ENCODE results near the gene ATP5MG.

Gene ATP5MG

DNA sequence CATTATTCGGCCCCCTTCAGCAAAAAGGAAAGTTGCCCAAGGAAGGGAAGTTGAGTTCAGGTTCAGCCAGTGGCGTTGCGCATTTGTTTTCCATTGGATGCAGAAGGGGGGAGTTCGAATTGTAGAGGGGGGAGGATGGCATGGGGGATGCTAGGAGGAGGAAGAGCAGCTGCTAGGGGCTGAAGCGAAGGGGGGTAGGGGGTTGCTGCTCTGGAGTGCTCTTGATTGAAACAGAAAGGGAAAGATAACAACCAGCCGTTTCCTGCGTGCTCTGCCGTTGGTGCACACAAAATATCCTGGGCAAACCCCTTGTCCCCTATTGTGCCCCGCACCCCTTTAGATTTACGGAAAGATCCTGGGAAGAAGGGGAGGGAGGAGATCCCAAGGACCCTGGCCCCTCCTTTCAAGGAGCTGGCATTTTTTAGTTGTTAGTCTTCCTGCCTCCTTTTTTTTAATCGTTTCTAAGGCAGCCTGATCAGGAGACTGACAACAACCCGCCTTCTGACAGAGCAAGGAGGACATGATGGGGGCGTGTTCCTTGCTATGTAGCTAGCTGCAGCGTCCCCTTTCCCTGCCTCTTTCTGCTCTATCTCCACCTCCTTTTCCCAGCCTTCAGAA is 37.0 kb downstream of the ATP5MG start:
- intact Hi-C loops (cut with DNase I): no loop called here

DNA sequence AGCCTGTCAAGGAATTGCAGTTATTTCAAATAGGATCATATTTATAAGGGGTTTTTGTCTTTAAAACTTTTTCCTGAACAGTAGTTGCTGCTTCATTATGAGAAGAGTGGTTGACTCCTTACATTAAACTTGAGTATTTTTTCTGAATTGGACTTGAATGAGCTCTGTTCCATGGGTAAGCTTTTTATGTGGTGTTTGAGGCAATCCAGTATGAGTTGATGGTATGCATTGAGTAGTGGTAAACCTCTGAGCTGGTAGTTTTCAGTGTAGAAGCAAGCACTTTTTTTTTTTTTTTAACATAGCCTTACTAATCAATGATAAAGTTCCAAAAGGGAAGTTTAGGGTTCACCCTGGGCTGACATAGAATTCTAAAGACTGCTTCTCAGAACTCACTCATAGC is 38.2 kb downstream of the ATP5MG start:
- intact Hi-C loops (cut with DNase I): no loop called here
- DNase-seq: no peak

More for the DNA sequence above, 37.0 kb downstream of the ATP5MG start:
- peak in 9 of 10 donors; percentile 28 to 92 (median 35) for DNase-seq

DNA sequence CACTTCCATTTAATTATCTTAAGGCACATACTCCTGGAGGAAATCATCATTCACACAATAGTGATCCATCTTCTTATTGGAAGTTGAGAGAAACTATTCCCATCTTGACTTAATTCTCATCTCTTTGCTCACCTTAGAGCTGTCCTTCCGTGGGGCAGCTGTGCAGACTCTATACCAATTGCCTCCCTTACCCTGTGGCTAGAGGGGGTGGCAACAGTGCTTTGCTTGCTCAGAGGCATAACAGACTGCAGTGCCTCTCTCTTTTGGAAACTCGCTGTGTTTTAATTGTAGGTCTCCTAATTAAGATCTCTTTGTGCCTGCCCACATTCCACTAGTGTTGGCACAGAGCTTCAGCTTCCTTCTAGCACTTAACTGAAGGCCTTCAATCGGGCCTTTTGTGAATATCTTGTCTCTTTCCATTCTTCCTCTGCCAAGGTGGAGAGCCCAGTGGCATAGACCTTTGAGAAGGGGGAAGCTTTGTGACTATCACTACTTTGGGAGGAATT is 40.4 kb downstream of the ATP5MG start:
- no peak for DNase-seq
- intact Hi-C loops (cut with DNase I): no loop called here

DNA sequence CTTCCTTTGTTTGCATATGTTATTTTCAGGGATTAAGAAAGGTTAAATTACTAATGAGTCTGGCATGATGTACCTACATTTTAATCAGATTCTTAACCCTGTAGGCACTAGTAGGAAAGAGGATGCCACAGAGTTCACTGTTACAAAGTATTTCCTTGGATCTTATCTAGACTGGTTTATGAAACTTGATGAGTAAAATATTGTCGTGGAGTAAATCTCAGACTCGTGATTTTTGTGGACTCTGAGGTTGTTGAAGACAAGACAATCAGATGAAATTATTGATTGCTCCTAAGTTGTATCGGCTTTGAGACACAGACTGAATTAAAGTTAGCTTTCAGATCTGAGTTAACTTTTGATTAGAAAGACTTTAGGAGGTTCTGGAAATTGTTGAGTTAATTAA is 40.9 kb downstream of the ATP5MG start:
- intact Hi-C loops (cut with DNase I): no loop called here
- DNase-seq: no peak

DNA sequence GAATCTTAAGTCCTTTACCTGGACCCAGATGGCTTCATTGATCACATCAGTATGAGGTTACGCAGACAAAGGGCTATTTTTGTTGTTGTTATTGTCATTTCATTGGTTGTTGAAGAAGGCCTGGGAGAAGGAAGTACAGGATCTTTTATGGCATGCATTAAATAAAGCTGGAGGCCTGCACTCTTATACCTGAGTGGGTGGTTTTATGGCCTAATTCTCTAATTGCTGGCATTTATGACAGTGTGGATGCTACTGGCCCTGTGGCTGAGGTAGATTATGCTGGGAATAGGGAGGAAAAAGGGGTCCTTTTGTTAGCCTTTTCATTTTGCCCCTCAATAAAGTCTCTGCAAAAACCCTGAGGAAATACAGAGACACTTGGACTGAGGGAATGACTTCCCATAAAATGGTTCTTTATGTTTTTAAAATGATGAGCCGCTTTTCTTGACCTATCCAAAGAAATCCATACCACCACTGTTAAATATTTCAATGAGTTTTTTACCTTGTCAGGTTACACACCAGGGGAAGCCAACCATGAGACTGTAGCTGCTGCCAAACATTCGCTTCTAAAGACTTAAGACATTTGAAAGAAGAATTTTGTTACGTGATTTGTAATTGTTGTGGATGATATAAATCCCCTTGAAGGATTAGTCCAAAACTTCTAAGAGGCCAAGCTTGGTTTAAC is 41.6 kb downstream of the ATP5MG start:
- intact Hi-C loops (cut with DNase I): no loop called here
- no peak for DNase-seq

DNA sequence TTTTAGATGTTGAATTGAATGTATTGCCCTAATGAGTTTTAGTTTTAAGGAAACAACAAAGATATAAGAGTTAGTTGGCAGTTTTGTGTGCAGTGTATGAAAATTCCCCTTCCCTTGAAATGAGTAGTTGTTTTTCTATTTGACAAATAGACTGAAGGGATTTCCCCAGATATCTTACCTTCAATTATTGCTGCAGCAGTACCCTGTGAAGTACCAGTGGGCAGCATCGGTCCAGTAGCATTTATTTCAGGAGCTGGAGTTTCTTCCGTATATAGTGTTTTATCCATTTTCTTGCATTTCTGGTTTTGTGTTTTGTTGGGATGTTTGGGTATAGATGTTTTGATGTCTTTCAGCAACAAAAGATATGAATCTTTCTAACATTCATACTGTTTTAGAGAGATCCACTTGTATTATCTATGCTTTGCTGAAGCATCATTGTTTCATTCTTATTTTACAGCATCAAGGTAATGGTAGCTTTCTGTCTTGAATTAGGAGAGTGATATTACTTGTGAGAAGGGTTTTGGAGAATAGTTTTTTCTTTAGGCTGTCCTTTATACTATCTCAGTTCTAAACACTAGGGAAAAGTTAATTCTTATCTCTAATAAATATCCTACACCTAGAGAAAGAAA is 42.3 kb downstream of the ATP5MG start:
- DNase-seq: no peak

DNA sequence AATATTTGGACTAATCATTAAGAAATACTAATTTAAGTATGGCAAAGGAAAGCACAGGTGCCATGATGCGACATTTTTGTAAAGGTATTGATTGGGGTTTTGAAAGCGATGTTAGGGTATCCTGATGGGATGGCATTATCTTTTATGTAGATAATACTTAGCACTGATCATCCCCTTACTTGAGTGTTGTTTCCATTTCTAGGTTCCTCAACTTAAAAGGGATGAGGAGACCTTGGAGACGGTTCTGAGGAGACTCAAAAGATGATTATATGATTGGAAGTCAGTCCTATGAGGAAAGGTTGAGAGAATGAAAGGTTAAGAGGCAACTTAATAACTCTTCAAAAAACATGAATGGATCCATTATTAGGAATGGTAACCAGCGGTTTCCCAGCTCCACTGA is 46.0 kb downstream of the ATP5MG start:
- DNase-seq: no peak

More for the DNA sequence above, 42.3 kb downstream of the ATP5MG start:
- intact Hi-C loops (cut with DNase I): no loop called here

DNA sequence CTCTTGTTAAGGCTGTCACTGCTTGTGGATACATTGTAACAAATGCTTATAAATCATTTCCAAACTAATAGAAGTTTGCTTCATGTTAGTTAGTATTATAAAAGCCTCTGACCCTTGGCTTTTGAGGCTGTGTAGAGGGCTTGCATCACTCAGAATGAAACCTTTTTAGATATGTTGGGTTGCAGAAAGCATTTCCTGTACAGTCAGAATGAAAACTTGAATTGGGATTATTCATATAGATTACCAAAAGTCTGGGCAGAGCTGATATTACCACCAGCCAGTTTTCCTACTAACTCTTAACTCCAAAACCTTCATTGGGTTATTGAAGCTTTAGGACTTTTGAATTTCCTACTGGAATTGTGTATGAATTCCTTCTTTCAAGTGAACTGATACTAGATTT is 46.9 kb downstream of the ATP5MG start:
- intact Hi-C loops (cut with DNase I): no loop called here
- no peak for DNase-seq

More for the DNA sequence above, 46.0 kb downstream of the ATP5MG start:
- intact Hi-C loops (cut with DNase I): no loop called here

DNA sequence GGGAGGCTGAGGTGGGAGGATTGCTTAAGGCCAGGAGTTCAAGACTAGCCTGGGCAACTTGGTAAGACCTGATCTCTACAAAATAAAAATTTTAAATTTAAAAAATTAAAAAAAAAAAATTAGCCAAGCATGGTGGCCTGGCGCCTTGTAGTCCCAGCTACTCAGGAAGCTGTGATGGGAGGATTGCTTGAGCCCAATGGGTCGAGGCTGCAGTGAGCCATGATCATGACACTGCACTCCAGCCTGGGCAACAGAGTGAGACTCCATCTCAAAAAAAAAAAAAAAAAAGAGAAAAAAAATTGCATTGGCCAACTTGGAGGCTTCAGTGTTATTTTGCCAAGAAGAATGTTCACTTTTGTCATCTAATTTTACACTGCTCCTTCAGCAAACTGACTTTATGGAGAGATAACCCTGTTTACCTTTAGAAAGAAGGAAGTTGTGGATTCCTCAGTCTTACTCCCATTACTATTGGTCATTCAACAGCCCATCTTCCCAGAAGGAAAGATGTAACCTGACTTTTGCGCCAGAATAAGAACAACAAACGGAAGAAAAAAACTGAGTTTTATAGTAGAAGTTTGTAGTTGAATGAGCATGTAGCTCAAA is 48.0 kb downstream of the ATP5MG start:
- no peak for DNase-seq
- intact Hi-C loops (cut with DNase I): no loop called here

DNA sequence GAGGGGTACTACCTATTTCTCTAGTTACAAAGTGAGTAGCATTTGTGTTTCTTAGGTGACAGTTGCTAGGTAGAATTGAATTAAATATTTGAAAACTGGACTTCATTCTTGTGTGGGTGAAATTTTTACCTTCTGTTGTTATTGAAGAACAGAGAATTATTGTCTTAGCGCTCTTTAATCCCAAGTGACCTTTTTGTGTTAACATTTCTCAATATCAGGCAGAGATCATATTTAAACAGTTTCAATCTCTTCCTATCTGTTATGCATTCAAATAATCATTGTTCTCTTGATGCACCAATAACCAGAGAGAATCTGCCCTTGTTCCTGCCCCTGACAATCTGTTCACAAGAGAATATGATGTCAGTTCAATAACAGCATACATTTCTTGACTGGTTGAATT is 49.0 kb downstream of the ATP5MG start:
- DNase-seq: no peak
- intact Hi-C loops (cut with DNase I): no loop called here
